BE2C (cell line): Measurements from ENCODE around the gene GSTK1.

Source experiments
- DNase-seq: peaks from one replicate; pipeline ENCODE4 v3.0.0-alpha.2; 2020
- H3K27me3 ChIP-seq: fragments of 250-450 bp; sonication (Bioruptor Pico); 2 replicates; pipeline ENCODE4 v1.5.1; 2020; ENCODE audit warnings: mild to moderate bottlenecking
- H3K36me3 ChIP-seq: fragments of 250-450 bp; sonication (Bioruptor Pico); 2 replicates; pipeline ENCODE4 v1.5.1; 2020; ENCODE audit warnings: mild to moderate bottlenecking
- H3K4me1 ChIP-seq: fragments of 250-450 bp; sonication (Bioruptor Pico); 2 replicates; pipeline ENCODE4 v1.5.1; 2020
- H3K4me3 ChIP-seq: 2 replicates; pipeline ENCODE4 v1.5.1; 2011; ENCODE audit warnings: low read depth, low read length
- H3K9me3 ChIP-seq: fragments of 250-450 bp; sonication (Bioruptor Pico); 2 replicates; pipeline ENCODE4 v1.5.1; 2020
- CTCF ChIP-seq: IDR thresholded peaks from 2 replicates; pipeline ENCODE4 v1.5.1; 2012; ENCODE audit warnings: mild to moderate bottlenecking, low read depth, low read length

Gene GSTK1

GRCh38 chr7:143242306-143242705 lies 20.9 kb upstream of the GSTK1 start:
- Histone ChIP-seq H3K4me1 (no peaks in the 10 kb centered on the region), H3K9me3 (no peaks in the 10 kb centered on the region), H3K27me3 (peaks cover 9% of the 10 kb centered on the region), H3K4me3 (no peak overlapping the region), H3K36me3 (no peaks in the 10 kb centered on the region)
- TF ChIP-seq CTCF = no peak
- DNase-seq = no peak

- Histone ChIP-seq H3K4me1 (no peaks in the 10 kb centered on the region), H3K4me3 (no peak overlapping the region), H3K36me3 (no peaks in the 10 kb centered on the region), H3K27me3 (peaks cover 11% of the 10 kb centered on the region), H3K9me3 (no peaks in the 10 kb centered on the region)
- TF ChIP-seq CTCF = no peak
- DNase-seq = no peak
Observed at GRCh38 chr7:143243111-143243510, 20.1 kb upstream of the GSTK1 start.

GRCh38 chr7:143243614-143244013 lies 19.6 kb upstream of the GSTK1 start:
- Histone ChIP-seq H3K27me3 (peaks cover 11% of the 10 kb centered on the region), H3K4me3 (no peak overlapping the region), H3K9me3 (no peaks in the 10 kb centered on the region), H3K4me1 (no peaks in the 10 kb centered on the region), H3K36me3 (no peaks in the 10 kb centered on the region)
- TF ChIP-seq CTCF = no peak
- DNase-seq = no peak

GRCh38 chr7:143244321-143244720 lies 18.9 kb upstream of the GSTK1 start:
- no peaks in the 10 kb centered on the region for H3K9me3 ChIP-seq
- H3K4me1 ChIP-seq = no peaks in the 10 kb centered on the region
- no peak for DNase-seq
- TF ChIP-seq CTCF = no peak
- H3K4me3 ChIP-seq = no peak overlapping the region
- peaks cover 11% of the 10 kb centered on the region for H3K27me3 ChIP-seq
- no peaks in the 10 kb centered on the region for H3K36me3 ChIP-seq

- TF ChIP-seq CTCF = no peak
- no peak for DNase-seq
- Histone ChIP-seq H3K4me3 (no peak overlapping the region), H3K27me3 (peaks cover 11% of the 10 kb centered on the region), H3K4me1 (no peaks in the 10 kb centered on the region), H3K9me3 (no peaks in the 10 kb centered on the region), H3K36me3 (no peaks in the 10 kb centered on the region)
Observed at GRCh38 chr7:143245123-143245522, 18.1 kb upstream of the GSTK1 start.

GRCh38 chr7:143247372-143247771 lies 15.9 kb upstream of the GSTK1 start:
- Histone ChIP-seq H3K27me3 (peaks cover 11% of the 10 kb centered on the region), H3K36me3 (no peaks in the 10 kb centered on the region), H3K4me1 (no peaks in the 10 kb centered on the region), H3K9me3 (no peaks in the 10 kb centered on the region), H3K4me3 (no peak overlapping the region)
- no peak for TF ChIP-seq CTCF
- no peak for DNase-seq
